HepG2 (cell line): ENCODE data around the gene VRK3. TPM values are rescaled to one million over a fixed set of nuclear protein-coding genes. Genes with fewer than 3 reads are reported as not detected.

ENCODE experiments used
- DR1 ChIP-seq: sonication (generic); formaldehyde crosslinking; IDR thresholded peaks from 2 replicates; pipeline ENCODE4 v1.8.0; 2021; ENCODE audit warnings: mild to moderate bottlenecking, missing genetic modification reagents, inconsistent platforms
- HOXA7 ChIP-seq: sonication (generic); formaldehyde crosslinking; IDR thresholded peaks from 2 replicates; pipeline ENCODE4 v1.8.1; 2022; ENCODE audit warnings: mild to moderate bottlenecking, missing genetic modification reagents, moderate library complexity
- MATR3 ChIP-seq: sonication (generic); formaldehyde crosslinking; IDR thresholded peaks from 2 replicates; pipeline ENCODE4 v1.4.0; 2020; ENCODE audit warnings: missing genetic modification reagents
- MED13 ChIP-seq: sonication (generic); formaldehyde crosslinking; IDR thresholded peaks from 2 replicates; pipeline ENCODE4 v1.5.0; 2020; ENCODE audit warnings: missing genetic modification reagents
- MXD3 ChIP-seq: IDR thresholded peaks from 2 replicates; pipeline ENCODE4 v1.6.1; 2016; ENCODE audit warnings: mild to moderate bottlenecking, missing biosample characterization, missing genetic modification reagents
- TFDP2 ChIP-seq: sonication (generic); formaldehyde crosslinking; IDR thresholded peaks from 2 replicates; pipeline ENCODE4 v1.4.0; 2020; ENCODE audit warnings: missing genetic modification reagents
- THAP9 ChIP-seq: sonication (generic); formaldehyde crosslinking; IDR thresholded peaks from 2 replicates; pipeline ENCODE4; 2020; ENCODE audit warnings: missing genetic modification reagents, mild to moderate bottlenecking, borderline replicate concordance
- XRCC5 ChIP-seq: fragments of 200-400 bp; formaldehyde crosslinking; optimal IDR thresholded peaks from 2 replicates; pipeline ENCODE3; 2017; ENCODE audit warnings: mild to moderate bottlenecking, low read length
- ZBTB1 ChIP-seq: sonication (generic); formaldehyde crosslinking; IDR thresholded peaks from 2 replicates; pipeline ENCODE4 v1.4.0; 2020; ENCODE audit warnings: missing genetic modification reagents, borderline replicate concordance
- ZBTB4 ChIP-seq: sonication (generic); formaldehyde crosslinking; IDR thresholded peaks from 2 replicates; pipeline ENCODE4 v1.4.0; 2020; ENCODE audit warnings: missing genetic modification reagents, mild to moderate bottlenecking, borderline replicate concordance
- ZMYM2 ChIP-seq: sonication (generic); formaldehyde crosslinking; IDR thresholded peaks from 2 replicates; pipeline ENCODE4 v1.8.0; 2022; ENCODE audit warnings: mild to moderate bottlenecking, missing genetic modification reagents
- ZNF280B ChIP-seq: sonication (generic); formaldehyde crosslinking; IDR thresholded peaks from 2 replicates; pipeline ENCODE4 v1.5.0; 2020; ENCODE audit warnings: missing genetic modification reagents, mild to moderate bottlenecking, borderline replicate concordance
- ZNF282 ChIP-seq: fragments of 450-650 bp; IDR thresholded peaks from 2 replicates; pipeline ENCODE4 v1.6.1; 2018; ENCODE audit not compliant: partially characterized antibody
- ZNF317 ChIP-seq: sonication (generic); formaldehyde crosslinking; IDR thresholded peaks from 2 replicates; pipeline ENCODE4 v1.5.0; 2020; ENCODE audit warnings: mild to moderate bottlenecking, missing genetic modification reagents
- ZNF362 ChIP-seq: sonication (generic); formaldehyde crosslinking; IDR thresholded peaks from 2 replicates; pipeline ENCODE4 v1.4.0; 2020; ENCODE audit warnings: missing genetic modification reagents, mild to moderate bottlenecking, borderline replicate concordance
- ZNF543 ChIP-seq: sonication (generic); formaldehyde crosslinking; IDR thresholded peaks from 2 replicates; pipeline ENCODE4 v1.4.0; 2020; ENCODE audit warnings: mild to moderate bottlenecking, missing genetic modification reagents
- ZNF598 ChIP-seq: sonication (generic); formaldehyde crosslinking; IDR thresholded peaks from 2 replicates; pipeline ENCODE4 v1.5.1; 2020; ENCODE audit warnings: mild to moderate bottlenecking, missing genetic modification reagents, borderline replicate concordance
- ZNF7 ChIP-seq: IDR thresholded peaks from 2 replicates; pipeline ENCODE4 v1.6.1; 2016; ENCODE audit warnings: missing biosample characterization, missing genetic modification reagents
- ZNF782 ChIP-seq: sonication (generic); formaldehyde crosslinking; IDR thresholded peaks from 2 replicates; pipeline ENCODE4 v1.4.0; 2020; ENCODE audit warnings: missing genetic modification reagents, mild to moderate bottlenecking, borderline replicate concordance
- polyA plus RNA-seq, 8 experiments: library from polyadenylated mRNA; depleted of rRNA in 3 of 8; stranded (reverse) in 7 of 8; unstranded in 1 of 8; fragments of >200 nt; fragmentation: Illumina TruSeq in 4 of 8; extraction: Trizol in 4 of 8; gene quantifications; 2 replicates each; pipeline versions ENCODE4 v1.2.1 to v1.2.3, GENCODE V29; 2011 to 2016; ENCODE audit warnings: low read depth in 4 of 8, missing spikeins in 1 of 8, mixed read lengths in 1 of 8; ENCODE audit not compliant: insufficient read depth in 1 of 8
- total RNA-seq, 5 experiments: library from RNA; depleted of rRNA; stranded (reverse); fragments of >200 nt; fragmentation: Illumina TruSeq; extraction: Trizol; gene quantifications; 2 replicates each; pipeline ENCODE4 v1.2.3, GENCODE V29; 2016; ENCODE audit warnings: low read depth in 1 of 5

VRK3 gene
- total and polyA plus RNA-seq, 2 of the 13 experiments (the other 11 are each of a cell fraction or from before 2014, with no cell fraction given): 23.8 to 28.3 TPM

- TF ChIP-seq ZNF782 (CRISPR knock-in tag): peak; percentile 61
- peak; percentile 41 for TF ChIP-seq XRCC5
- peak; percentile 99 for TF ChIP-seq TFDP2 (CRISPR knock-in tag)
- no peak for TF ChIP-seq DR1 (CRISPR knock-in tag)
- peak; percentile 45 for TF ChIP-seq ZNF362 (CRISPR knock-in tag)
- no peak; the same call in 1 of the 2 replicates for TF ChIP-seq ZNF543
- TF ChIP-seq THAP9 (CRISPR knock-in tag): peak; percentile 96
- TF ChIP-seq ZNF282: no peak
- no peak for TF ChIP-seq ZNF7 (CRISPR knock-in tag)
- TF ChIP-seq MATR3: no peak
- no peak for TF ChIP-seq ZBTB1 (CRISPR knock-in tag)
- no peak for TF ChIP-seq HOXA7
- TF ChIP-seq ZMYM2 (CRISPR knock-in tag): no peak; the same call in 1 of the 2 replicates
- TF ChIP-seq MED13: peak; percentile 80
- TF ChIP-seq ZBTB4 (CRISPR knock-in tag): peak; percentile 86; the same call in 1 of the 2 replicates
- TF ChIP-seq ZNF280B (CRISPR knock-in tag): peak; percentile 16; the same call in 1 of the 2 replicates
- TF ChIP-seq MXD3 (CRISPR knock-in tag): peak; percentile 69; the same call in 1 of the 2 replicates
- peak; percentile 95; the same call in 1 of the 2 replicates for TF ChIP-seq ZNF598 (CRISPR knock-in tag)
- TF ChIP-seq ZNF317 (CRISPR knock-in tag): no peak
Measured at GRCh38 chr19:49929121-49929610, 96.0 kb downstream of the VRK3 start, which contains the start of the genes ATF5 and NUP62 (continued).
